A549 treated with GW870086 at 1 μM for 4 hours (cell line): ENCODE data around the gene SBF1. TPM values are rescaled to one million over a fixed set of nuclear protein-coding genes. Genes with fewer than 3 reads are reported as not detected.

Experiments
- total RNA-seq: library from RNA; stranded (reverse); fragments of 200-300 nt; extraction: Qiagen RNA extraction; gene quantifications from 5 replicates; pipeline ENCODE4 v1.2.3, GENCODE V29; 2022; ENCODE audit warnings: low read depth

The SBF1 gene
- 17.3 to 26.0 TPM (median 23.4 TPM) in 5 replicates for total RNA-seq

DNA sequence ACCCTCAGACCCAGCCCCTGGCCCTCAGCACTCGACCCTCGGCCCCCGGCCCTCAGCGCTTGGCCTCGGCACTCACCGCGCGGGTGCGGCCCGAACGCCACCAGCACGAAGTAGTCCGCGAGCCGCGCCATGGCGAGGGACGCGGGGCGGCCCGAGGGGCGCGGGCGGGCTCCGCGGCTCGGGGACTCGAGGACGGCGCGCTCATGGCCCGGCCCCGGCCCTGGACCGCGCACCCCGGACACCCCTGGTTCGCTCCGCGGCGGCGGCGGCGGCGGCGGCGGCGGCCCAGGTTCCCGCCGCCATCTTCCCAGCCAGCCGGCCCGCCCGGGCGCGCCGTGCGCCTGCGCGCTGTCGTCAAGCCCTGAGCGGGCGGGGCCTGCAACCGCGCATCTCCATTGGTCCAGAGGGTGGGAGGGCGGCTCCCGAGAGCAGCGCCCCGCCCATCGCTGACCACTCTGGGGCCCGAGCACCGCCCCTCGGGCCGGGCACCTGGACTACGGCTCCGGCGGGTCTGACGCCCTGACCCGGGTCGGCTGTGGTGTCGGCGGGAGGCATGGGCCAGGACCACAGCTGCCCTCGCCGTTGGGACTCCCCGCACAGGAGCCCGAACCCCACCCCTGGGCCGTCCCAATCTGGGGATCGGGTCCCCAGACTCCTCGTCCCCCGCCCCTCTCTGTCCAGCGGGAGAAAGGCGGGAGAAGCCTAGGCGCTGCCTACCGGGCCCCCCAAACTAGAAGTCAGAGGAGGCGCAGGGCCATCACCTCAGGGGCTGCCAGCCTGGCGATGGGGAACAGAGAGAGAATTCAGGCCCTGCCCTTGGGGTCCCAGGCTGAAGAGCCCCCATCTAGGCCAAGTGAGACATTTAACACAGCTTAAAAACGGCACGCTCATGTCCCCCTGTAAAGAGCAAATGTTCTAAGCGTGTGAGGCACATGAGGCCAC lies at the start of gene SBF1:
SBF1 (minus strand) TSS at position 326 of the 942 bp plus-strand sequence; CDS start at position 131, 195 bp downstream.

GRCh38 chr22:50507991-50508884 lies 33.4 kb upstream of the SBF1 start, which contains the start of gene NCAPH2:
Gene NCAPH2 (plus strand): TSS chr22:50508224. CDS start chr22:50508338, 114 bp downstream.

GRCh38 chr22:50507421-50507990 lies 32.7 kb upstream of the SBF1 start, which contains the start of gene LMF2:
Gene LMF2 (minus strand): TSS chr22:50507702. CDS start chr22:50507675, 27 bp downstream.

GRCh38 chr22:50486561-50487289 lies 11.9 kb upstream of the SBF1 start, which contains the start of gene MIOX:
Gene MIOX (plus strand): TSS chr22:50486859. CDS start chr22:50486898, 39 bp downstream.

DNA sequence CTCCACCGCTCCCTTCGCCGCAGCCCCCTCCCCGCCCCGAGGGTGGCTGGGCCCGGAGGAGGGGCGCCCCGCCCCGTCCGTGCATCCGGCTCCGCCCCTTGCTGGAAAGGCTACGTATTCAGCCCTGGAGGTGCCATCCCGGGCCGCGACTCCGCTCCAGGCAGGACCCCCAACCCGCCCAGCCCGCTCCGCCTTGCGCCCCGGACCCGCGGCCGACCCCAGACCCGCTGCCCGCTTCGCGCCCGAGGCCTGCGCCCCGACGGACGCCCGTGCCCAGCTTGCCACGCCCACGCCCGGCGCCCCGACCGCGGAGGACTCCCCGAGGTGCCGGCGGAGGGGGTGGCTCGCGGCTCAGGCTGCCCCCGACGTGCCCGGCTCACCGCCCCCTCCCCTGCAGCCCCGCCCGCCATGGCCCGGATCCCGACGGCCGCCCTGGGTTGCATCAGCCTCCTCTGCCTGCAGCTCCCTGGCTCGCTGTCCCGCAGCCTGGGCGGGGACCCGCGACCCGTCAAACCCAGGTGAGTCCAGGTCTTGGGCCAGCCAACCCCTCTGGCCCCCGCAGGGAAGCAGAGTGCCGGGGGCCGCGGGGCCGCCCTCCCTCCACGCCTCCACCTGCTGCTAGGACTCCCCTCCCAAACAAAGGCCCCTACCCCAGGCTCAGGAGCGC lies 6.7 kb upstream of the SBF1 start, which contains the start of gene ADM2:
ADM2 (plus strand) TSS at position 104 of the 667 bp plus-strand sequence; CDS start at position 409, 305 bp downstream.

Other genes starting within 250 kb of the SBF1 start
- gene TUBGCP6, start 230.0 kb downstream of the SBF1 start, total RNA-seq, result 6.9 to 10.3 TPM (median 10.3 TPM) in 5 replicates
- 8.0 to 14.0 TPM (median 11.7 TPM) in 5 replicates for gene HDAC10, start 223.8 kb downstream of the SBF1 start, total RNA-seq
- gene MAPK12, start 213.4 kb downstream of the SBF1 start, total RNA-seq, result 17.4 to 24.3 TPM (median 23.8 TPM) in 5 replicates
- 5.2 to 7.6 TPM (median 6.5 TPM) in 5 replicates for gene MAPK11, start 204.7 kb downstream of the SBF1 start, total RNA-seq
- gene PLXNB2, start 167.4 kb downstream of the SBF1 start, total RNA-seq, result 87.3 to 113 TPM (median 112 TPM) in 5 replicates
- 2.1 to 3.8 TPM (median 3.2 TPM) in 5 replicates for gene DENND6B, start 148.0 kb downstream of the SBF1 start, total RNA-seq
- 10.3 to 13.6 TPM (median 13.2 TPM) in 5 replicates for gene PPP6R2, start 131.7 kb downstream of the SBF1 start, total RNA-seq
- 0.57 to 0.71 TPM (median 0.64 TPM) in 5 replicates for gene ADM2, start 6.5 kb upstream of the SBF1 start, total RNA-seq
- 0.09 TPM in 1 of 5 replicates, not detected in the others for gene MIOX, start 11.8 kb upstream of the SBF1 start, total RNA-seq
- 34.6 to 48.2 TPM (median 46.9 TPM) in 5 replicates for gene LMF2, start 32.7 kb upstream of the SBF1 start, total RNA-seq
- gene NCAPH2, start 33.2 kb upstream of the SBF1 start, total RNA-seq, result 32.6 to 42.7 TPM (median 36.6 TPM) in 5 replicates
- 3.0 to 6.3 TPM (median 5.7 TPM) in 5 replicates for gene SCO2, start 50.6 kb upstream of the SBF1 start, total RNA-seq
- 11.7 to 19.6 TPM (median 17.7 TPM) in 5 replicates for gene TYMP, start 55.0 kb upstream of the SBF1 start, total RNA-seq
- not detected in 5 replicates for gene KLHDC7B, start 70.9 kb upstream of the SBF1 start, total RNA-seq
- 0.40 to 0.80 TPM (median 0.75 TPM) in 3 of 5 replicates, not detected in the others for gene SYCE3, start 87.9 kb upstream of the SBF1 start, total RNA-seq
- 7.6 to 13.7 TPM (median 11.2 TPM) in 5 replicates for gene CPT1B, start 103.4 kb upstream of the SBF1 start, total RNA-seq
- gene CHKB, start 107.8 kb upstream of the SBF1 start, total RNA-seq, result 12.2 to 23.0 TPM (median 17.5 TPM) in 5 replicates
- 2.9 to 3.9 TPM (median 3.7 TPM) in 5 replicates for gene MAPK8IP2, start 125.8 kb upstream of the SBF1 start, total RNA-seq
- 17.0 to 23.9 TPM (median 22.0 TPM) in 5 replicates for gene ARSA, start 153.1 kb upstream of the SBF1 start, total RNA-seq
- 3.0 to 5.3 TPM (median 4.1 TPM) in 5 replicates for gene SHANK3, start 197.8 kb upstream of the SBF1 start, total RNA-seq